Smooth muscle cell (in vitro differentiated cells): ENCODE data around the gene ERVH48-1. TPM values are rescaled to one million over a fixed set of nuclear protein-coding genes. Genes with fewer than 3 reads are reported as not detected.
A peak's percentile ranks its signal among the peaks of the same experiment; 100 is the strongest.
"Not testable (repeated sequence)": the region's sequence is repeated elsewhere in the genome, so short reads cannot be mapped to it uniquely, and the experiment has no call there.

Experiments used
- DNase-seq: peaks from one replicate; lab custom pipeline; 2025; ENCODE audit not compliant: unreplicated experiment; lab: John Stamatoyannopoulos, UW
- H2AFZ ChIP-seq: fragments of 200-600 bp; sonication (generic); 2 replicates; pipeline ENCODE4 v1.6.0; 2016; ENCODE audit warnings: antibody characterized with exemption, low read depth, mild to moderate bottlenecking
- H3F3A ChIP-seq: fragments of 200-600 bp; sonication (generic); 2 replicates; pipeline ENCODE4 v1.6.0; 2017; ENCODE audit warnings: antibody characterized with exemption, low read depth
- H3K27ac ChIP-seq: fragments of 200-600 bp; sonication (generic); 2 replicates; pipeline ENCODE4 v1.5.1; 2016; ENCODE audit warnings: low read depth, mild to moderate bottlenecking
- H3K27me3 ChIP-seq: fragments of 200-600 bp; sonication (generic); 2 replicates; pipeline ENCODE4 v1.6.1; 2016; ENCODE audit warnings: low read depth, mild to moderate bottlenecking
- H3K36me3 ChIP-seq: fragments of 200-600 bp; sonication (generic); 2 replicates; pipeline ENCODE4 v1.5.1; 2016; ENCODE audit warnings: low read depth
- H3K4me1 ChIP-seq: fragments of 200-600 bp; sonication (generic); 2 replicates; pipeline ENCODE4 v1.5.1; 2016; ENCODE audit warnings: low read depth
- H3K4me2 ChIP-seq: fragments of 200-600 bp; sonication (generic); 2 replicates; pipeline ENCODE4 v1.6.0; 2016; ENCODE audit warnings: mild to moderate bottlenecking
- H3K4me3 ChIP-seq: fragments of 200-600 bp; sonication (generic); 2 replicates; pipeline ENCODE4 v1.5.1; 2016; ENCODE audit warnings: mild to moderate bottlenecking
- H3K79me2 ChIP-seq: fragments of 200-600 bp; sonication (generic); 2 replicates; pipeline ENCODE4 v1.6.0; 2016; ENCODE audit warnings: low read depth, mild to moderate bottlenecking
- H3K9ac ChIP-seq: fragments of 200-600 bp; sonication (generic); 2 replicates; pipeline ENCODE4 v1.6.0; 2016; ENCODE audit warnings: low read depth
- H3K9me3 ChIP-seq: fragments of 200-600 bp; sonication (generic); replicated peaks from 2 replicates; pipeline ENCODE4 v1.5.1; 2016; ENCODE audit warnings: low read depth
- H4K20me1 ChIP-seq: fragments of 200-600 bp; sonication (generic); 2 replicates; pipeline ENCODE4 v1.6.0; 2016; ENCODE audit warnings: low read depth
- CTCF ChIP-seq: fragments of 200-600 bp; sonication (generic); IDR thresholded peaks from 2 replicates; pipeline ENCODE4 v1.5.1; 2017; ENCODE audit warnings: borderline replicate concordance, mild to moderate bottlenecking, antibody characterized with exemption; ENCODE audit not compliant: insufficient read depth, poor library complexity, severe bottlenecking
- WGBS: methylation state at CpG from one replicate; pipeline ENCODE4 v1.1.7; 2016; ENCODE audit warnings: low lambda C conversion rate; 5-methylcytosine and 5-hydroxymethylcytosine counted together
- polyA plus RNA-seq: library from polyadenylated mRNA; unstranded; fragments of >200 nt; fragmentation: Nextera tagmentation; extraction: Ambion mirVana; gene quantifications from 2 replicates; pipeline ENCODE4 v1.2.1, GENCODE V29; 2016
- total RNA-seq: library from RNA; depleted of rRNA; stranded (reverse); fragments of >200 nt; gene quantifications from 2 replicates; pipeline ENCODE4 v1.2.3, GENCODE V29; 2014

Gene ERVH48-1
- total and polyA plus RNA-seq, 2 experiments from 2014 or later: 6.8 to 7.6 TPM

- Histone ChIP-seq H3K27me3 (no peaks in the 10 kb centered on the region), H3K4me2 (peak within 1 kb of the TSS; percentile 95), H3K79me2 (peaks cover 26% of the 10 kb centered on the region), H3K9me3 (no peaks in the 10 kb centered on the region), H3K36me3 (peaks cover 4% of the 10 kb centered on the region), H3K4me1 (peaks cover 10% of the 10 kb centered on the region), H4K20me1 (no peaks in the 10 kb centered on the region), H3K27ac (peak within 1 kb of the TSS; percentile 85), H3K9ac (peak within 1 kb of the TSS; percentile 89), H2AFZ (peak within 1 kb of the TSS; percentile 87), H3F3A (no peaks in the 10 kb centered on the region), H3K4me3 (peak within 1 kb of the TSS; percentile 90)
- DNase-seq: peak; percentile 92
- TF ChIP-seq CTCF: no peak
- 1% methylated on average over 67 of the region's 80 CpGs for WGBS
Measured at GRCh38 chr21:42878993-42879787, 46.2 kb downstream of the ERVH48-1 start, which contains the start of gene WDR4. WDR4 (minus strand) TSS chr21:42879539; CDS start chr21:42879495, 44 bp downstream.

GRCh38 chr21:42878678-42878992 is 46.8 kb downstream of the ERVH48-1 start:
- Histone ChIP-seq H3K4me3 (peak overlapping the region; percentile 90), H3K79me2 (peaks cover 26% of the 10 kb centered on the region), H3F3A (no peaks in the 10 kb centered on the region), H3K4me2 (peak overlapping the region; percentile 95), H3K4me1 (peaks cover 10% of the 10 kb centered on the region), H3K9me3 (no peaks in the 10 kb centered on the region), H3K27me3 (no peaks in the 10 kb centered on the region), H3K9ac (peak overlapping the region; percentile 89), H4K20me1 (no peaks in the 10 kb centered on the region), H3K36me3 (peaks cover 4% of the 10 kb centered on the region), H2AFZ (peak overlapping the region; percentile 81), H3K27ac (peak overlapping the region; percentile 85)
- under 1% methylated on average over 15 of the region's 15 CpGs for WGBS
- no peak for DNase-seq
- no peak for TF ChIP-seq CTCF

- H3K4me3 ChIP-seq, H3K27ac ChIP-seq, H3K9ac ChIP-seq, H3K27me3 ChIP-seq, H4K20me1 ChIP-seq, H2AFZ ChIP-seq, H3K4me2 ChIP-seq, H3F3A ChIP-seq, DNase-seq, H3K4me1 ChIP-seq, H3K9me3 ChIP-seq: not testable (repeated sequence)
- WGBS: over 99% methylated on average over 10 of the region's 10 CpGs
- H3K79me2 ChIP-seq: peaks cover 26% of the 10 kb centered on the region
- peaks cover 11% of the 10 kb centered on the region for H3K36me3 ChIP-seq
Measured at GRCh38 chr21:42875811-42876210, 49.6 kb downstream of the ERVH48-1 start.

- Histone ChIP-seq H3K79me2 (peaks cover 11% of the 10 kb centered on the region), H3K36me3 (peaks cover 11% of the 10 kb centered on the region), H3K9ac (no peak overlapping the region), H3K4me1 (peaks cover 4% of the 10 kb centered on the region), H3K9me3 (no peaks in the 10 kb centered on the region), H3K4me3 (no peak overlapping the region), H3F3A (no peaks in the 10 kb centered on the region), H4K20me1 (no peaks in the 10 kb centered on the region), H3K27me3 (no peaks in the 10 kb centered on the region), H3K4me2 (no peak overlapping the region), H3K27ac (no peak overlapping the region), H2AFZ (no peak overlapping the region)
- no peak for DNase-seq
- no peak for TF ChIP-seq CTCF
- WGBS: 97% methylated on average over 7 of the region's 7 CpGs
Measured at GRCh38 chr21:42873096-42873495, 52.3 kb downstream of the ERVH48-1 start.
